ENCODE results near the gene PRSS23. TPM values are rescaled to one million over a fixed set of nuclear protein-coding genes. Genes with fewer than 3 reads are reported as not detected.
"Not testable (repeated sequence)": the region's sequence is repeated elsewhere in the genome, so short reads cannot be mapped to it uniquely, and the experiment has no call there.

Gene PRSS23
- total and polyA plus RNA-seq, 10 of the 15 experiments (the other 5 are each of a cell fraction or from before 2014, with no cell fraction given): 0.03 to 0.39 (median 0.16) TPM; not detected in 5

- WGBS (ENCODE audit: insufficient coverage, insufficient replicate concordance, low lambda C conversion rate, missing lambda C conversion rate): 41% methylated on average over 6 of the region's 6 CpGs
- SMC1A ChIA-PET (ENCODE audit: uncharacterized antibody, unreplicated experiment); H3K27ac ChIP-seq (ENCODE audit: control insufficient read depth, insufficient read depth); H3K9ac ChIP-seq (ENCODE audit: control insufficient read depth, insufficient read depth, low read length); H3K4me2 ChIP-seq (ENCODE audit: control insufficient read depth, insufficient read depth); CTCF ChIA-PET; RAD21 ChIA-PET (ENCODE audit: unreplicated experiment); intact Hi-C loops (cut with micrococcal nuclease; ENCODE audit: unreplicated experiment); H3K4me1 ChIP-seq (ENCODE audit: control insufficient read depth, insufficient read depth, low read length); ATAC-seq; H3K36me3 ChIP-seq (ENCODE audit: control insufficient read depth in 2 of 2, insufficient read depth in 2 of 2, low read length in 1 of 2); POLR2A ChIA-PET; H3K79me2 ChIP-seq (ENCODE audit: control insufficient read depth, insufficient read depth, low read length); H3K9me3 ChIP-seq (replicated peaks; ENCODE audit: control insufficient read depth, insufficient read depth, low read length); FAIRE-seq; H3K4me3 ChIP-seq; DNase-seq (ENCODE audit: low read depth, low spot score); BruUV-seq (replicated peaks); H3K27me3 ChIP-seq (replicated peaks in 1 of 2; ENCODE audit: control insufficient read depth in 2 of 2, insufficient read depth in 2 of 2, low read length in 1 of 2); in situ Hi-C loops (cut with MboI); H4K20me1 ChIP-seq (ENCODE audit: control insufficient read depth, insufficient read depth); H2AFZ ChIP-seq (ENCODE audit: control insufficient read depth, low read depth, low read length): not testable (repeated sequence)
These were observed 34.0 kb downstream of the PRSS23 start for GRCh38 chr11:86834376-86834775.

- H3K4me2 ChIP-seq (ENCODE audit: control insufficient read depth, insufficient read depth); intact Hi-C loops (cut with micrococcal nuclease; ENCODE audit: unreplicated experiment); RAD21 ChIA-PET (ENCODE audit: unreplicated experiment); H3K27me3 ChIP-seq (replicated peaks in 1 of 2; ENCODE audit: control insufficient read depth in 2 of 2, insufficient read depth in 2 of 2, low read length in 1 of 2); H3K4me3 ChIP-seq; CTCF ChIA-PET; POLR2A ChIA-PET; H3K9ac ChIP-seq (ENCODE audit: control insufficient read depth, insufficient read depth, low read length); H3K27ac ChIP-seq (ENCODE audit: control insufficient read depth, insufficient read depth); in situ Hi-C loops (cut with MboI); H2AFZ ChIP-seq (ENCODE audit: control insufficient read depth, low read depth, low read length); ATAC-seq; FAIRE-seq; BruUV-seq (replicated peaks); H3K79me2 ChIP-seq (ENCODE audit: control insufficient read depth, insufficient read depth, low read length); DNase-seq (ENCODE audit: low read depth, low spot score); H3K36me3 ChIP-seq (ENCODE audit: control insufficient read depth in 2 of 2, insufficient read depth in 2 of 2, low read length in 1 of 2); H3K9me3 ChIP-seq (replicated peaks; ENCODE audit: control insufficient read depth, insufficient read depth, low read length); SMC1A ChIA-PET (ENCODE audit: uncharacterized antibody, unreplicated experiment); H4K20me1 ChIP-seq (ENCODE audit: control insufficient read depth, insufficient read depth); H3K4me1 ChIP-seq (ENCODE audit: control insufficient read depth, insufficient read depth, low read length): not testable (repeated sequence)
- WGBS (ENCODE audit: insufficient coverage, insufficient replicate concordance, low lambda C conversion rate, missing lambda C conversion rate): 6% methylated on average over 4 of the region's 4 CpGs
These were observed 44.6 kb downstream of the PRSS23 start for GRCh38 chr11:86844762-86845508.
